ENCODE measurements around the gene TTC4. TPM values are rescaled to one million over a fixed set of nuclear protein-coding genes. Genes with fewer than 3 reads are reported as not detected.

The TTC4 gene
- total RNA-seq, 1 donor = 27.9 TPM

GRCh38 chr1:54681358-54681757 is 34.3 kb upstream of the TTC4 start:
- H2AFZ ChIP-seq (ENCODE audit: low read length) = no peak overlapping the region
- no peak for DNase-seq (ENCODE audit: insufficient read length, low spot score, missing footprints)
- TF ChIP-seq, protein P1, sequence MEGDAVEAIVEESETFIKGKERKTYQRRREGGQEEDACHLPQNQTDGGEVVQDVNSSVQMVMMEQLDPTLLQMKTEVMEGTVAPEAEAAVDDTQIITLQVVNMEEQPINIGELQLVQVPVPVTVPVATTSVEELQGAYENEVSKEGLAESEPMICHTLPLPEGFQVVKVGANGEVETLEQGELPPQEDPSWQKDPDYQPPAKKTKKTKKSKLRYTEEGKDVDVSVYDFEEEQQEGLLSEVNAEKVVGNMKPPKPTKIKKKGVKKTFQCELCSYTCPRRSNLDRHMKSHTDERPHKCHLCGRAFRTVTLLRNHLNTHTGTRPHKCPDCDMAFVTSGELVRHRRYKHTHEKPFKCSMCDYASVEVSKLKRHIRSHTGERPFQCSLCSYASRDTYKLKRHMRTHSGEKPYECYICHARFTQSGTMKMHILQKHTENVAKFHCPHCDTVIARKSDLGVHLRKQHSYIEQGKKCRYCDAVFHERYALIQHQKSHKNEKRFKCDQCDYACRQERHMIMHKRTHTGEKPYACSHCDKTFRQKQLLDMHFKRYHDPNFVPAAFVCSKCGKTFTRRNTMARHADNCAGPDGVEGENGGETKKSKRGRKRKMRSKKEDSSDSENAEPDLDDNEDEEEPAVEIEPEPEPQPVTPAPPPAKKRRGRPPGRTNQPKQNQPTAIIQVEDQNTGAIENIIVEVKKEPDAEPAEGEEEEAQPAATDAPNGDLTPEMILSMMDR (IDR thresholded peaks at IDR 0.05; ENCODE audit: extremely low read depth, low read depth, low read length) = no peak
- no peaks in the 10 kb centered on the region for H3K79me2 ChIP-seq (ENCODE audit: insufficient read depth, low read length)
- no peaks in the 10 kb centered on the region for H3K9me3 ChIP-seq (ENCODE audit: low read depth, low read length)
- H3K36me3 ChIP-seq (ENCODE audit: insufficient read depth, low read length) = no peaks in the 10 kb centered on the region
- no peaks in the 10 kb centered on the region for H3K4me1 ChIP-seq (ENCODE audit: insufficient read depth, low read length)
- H3K4me3 ChIP-seq (ENCODE audit: insufficient read depth, low read length) = no peak overlapping the region
- H4K20me1 ChIP-seq (ENCODE audit: insufficient read depth, low read length) = no peaks in the 10 kb centered on the region
- H3K27ac ChIP-seq (ENCODE audit: low read depth, low read length) = no peak overlapping the region
- H3K4me2 ChIP-seq (ENCODE audit: insufficient read depth, low read length) = no peak overlapping the region
- peaks cover 24% of the 10 kb centered on the region for H3K27me3 ChIP-seq (ENCODE audit: insufficient read depth, low read length)

GRCh38 chr1:54683453-54683852 is 32.2 kb upstream of the TTC4 start:
- Histone ChIP-seq H3K36me3 (ENCODE audit: insufficient read depth, low read length) (no peaks in the 10 kb centered on the region), H3K4me2 (ENCODE audit: insufficient read depth, low read length) (no peak overlapping the region), H3K4me3 (ENCODE audit: insufficient read depth, low read length) (no peak overlapping the region), H4K20me1 (ENCODE audit: insufficient read depth, low read length) (no peaks in the 10 kb centered on the region), H3K27me3 (ENCODE audit: insufficient read depth, low read length) (peaks cover 13% of the 10 kb centered on the region), H3K79me2 (ENCODE audit: insufficient read depth, low read length) (no peaks in the 10 kb centered on the region), H2AFZ (ENCODE audit: low read length) (no peak overlapping the region), H3K9me3 (ENCODE audit: low read depth, low read length) (no peaks in the 10 kb centered on the region), H3K27ac (ENCODE audit: low read depth, low read length) (no peak overlapping the region), H3K4me1 (ENCODE audit: insufficient read depth, low read length) (no peaks in the 10 kb centered on the region)
- DNase-seq (ENCODE audit: insufficient read length, low spot score, missing footprints) = no peak
- TF ChIP-seq, protein P1 (IDR thresholded peaks at IDR 0.05; ENCODE audit: extremely low read depth, low read depth, low read length) = no peak

GRCh38 chr1:54685335-54685905 is 30.2 kb upstream of the TTC4 start:
- H3K79me2 ChIP-seq (ENCODE audit: insufficient read depth, low read length) = no peaks in the 10 kb centered on the region
- TF ChIP-seq, protein P1 (IDR thresholded peaks at IDR 0.05; ENCODE audit: extremely low read depth, low read depth, low read length) = no peak
- no peaks in the 10 kb centered on the region for H4K20me1 ChIP-seq (ENCODE audit: insufficient read depth, low read length)
- no peak overlapping the region for H3K4me3 ChIP-seq (ENCODE audit: insufficient read depth, low read length)
- no peak overlapping the region for H2AFZ ChIP-seq (ENCODE audit: low read length)
- H3K9me3 ChIP-seq (ENCODE audit: low read depth, low read length) = no peaks in the 10 kb centered on the region
- H3K27me3 ChIP-seq (ENCODE audit: insufficient read depth, low read length) = peaks cover 7% of the 10 kb centered on the region
- no peak overlapping the region for H3K27ac ChIP-seq (ENCODE audit: low read depth, low read length)
- no peak overlapping the region for H3K4me2 ChIP-seq (ENCODE audit: insufficient read depth, low read length)
- H3K36me3 ChIP-seq (ENCODE audit: insufficient read depth, low read length) = no peaks in the 10 kb centered on the region
- H3K4me1 ChIP-seq (ENCODE audit: insufficient read depth, low read length) = no peaks in the 10 kb centered on the region
- DNase-seq (ENCODE audit: insufficient read length, low spot score, missing footprints) = no peak

DNA sequence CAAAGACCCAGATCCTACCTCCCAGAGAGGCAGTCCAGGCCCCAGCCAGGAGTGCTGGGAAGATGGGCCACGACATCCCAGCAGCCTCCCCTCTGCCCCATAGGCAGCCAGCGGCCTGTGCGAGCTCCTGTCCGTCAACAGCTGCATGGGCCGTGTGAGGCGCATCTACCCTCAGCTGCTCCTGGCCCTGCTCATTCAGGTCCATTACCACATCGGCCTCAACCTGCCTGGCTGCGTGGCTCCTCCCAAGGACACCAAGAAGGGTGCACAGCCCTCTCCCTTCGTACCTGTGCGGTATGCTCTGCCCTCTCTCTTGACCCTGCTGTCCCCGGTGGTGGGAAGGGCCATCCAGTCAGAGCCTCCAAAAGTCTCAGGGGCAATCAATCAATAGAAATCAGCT is 29.5 kb upstream of the TTC4 start:
- H3K36me3 ChIP-seq (ENCODE audit: insufficient read depth, low read length) = no peaks in the 10 kb centered on the region
- H3K27ac ChIP-seq (ENCODE audit: low read depth, low read length) = no peak overlapping the region
- H4K20me1 ChIP-seq (ENCODE audit: insufficient read depth, low read length) = no peaks in the 10 kb centered on the region
- H3K4me1 ChIP-seq (ENCODE audit: insufficient read depth, low read length) = no peaks in the 10 kb centered on the region
- no peak for DNase-seq (ENCODE audit: insufficient read length, low spot score, missing footprints)
- H3K79me2 ChIP-seq (ENCODE audit: insufficient read depth, low read length) = no peaks in the 10 kb centered on the region
- H3K4me2 ChIP-seq (ENCODE audit: insufficient read depth, low read length) = no peak overlapping the region
- no peaks in the 10 kb centered on the region for H3K9me3 ChIP-seq (ENCODE audit: low read depth, low read length)
- H2AFZ ChIP-seq (ENCODE audit: low read length) = no peak overlapping the region
- TF ChIP-seq, protein P1 (IDR thresholded peaks at IDR 0.05; ENCODE audit: extremely low read depth, low read depth, low read length) = no peak
- no peak overlapping the region for H3K4me3 ChIP-seq (ENCODE audit: insufficient read depth, low read length)
- H3K27me3 ChIP-seq (ENCODE audit: insufficient read depth, low read length) = peaks cover 5% of the 10 kb centered on the region
